H1 (cell line): Measurements from ENCODE around the gene KCTD10. TPM values are rescaled to one million over a fixed set of nuclear protein-coding genes. Genes with fewer than 3 reads are reported as not detected.

ENCODE experiments used
- CTCF ChIA-PET: fragments of 300-600 bp; sonication (Branson Sonifier 250); formaldehyde crosslinking; loops from one replicate; lab custom pipeline; 2021; ENCODE audit not compliant: partially characterized antibody; lab: Charles Lee
- POLR2A ChIA-PET: fragments of 300-600 bp; sonication (Branson Sonifier 250); formaldehyde crosslinking; loops from one replicate; lab custom pipeline; 2021; ENCODE audit warnings: inconsistent platforms; ENCODE audit not compliant: partially characterized antibody; lab: Charles Lee
- DNase-seq, 2 experiments: peaks; one replicate each; pipeline versions ENCODE4 v3.0.0 to v3.0.0-alpha.2; 2010 to 2022; ENCODE audit warnings: low spot score in 2 of 2, low read depth in 1 of 2, mixed read lengths in 1 of 2
- FAIRE-seq: peaks from 2 replicates; lab custom pipeline; 2011; peaks lifted over from hg19 to GRCh38; lab: Jason Lieb, UNC
- H2AFZ ChIP-seq: 2 replicates; pipeline ENCODE4 v1.8.1; 2012; ENCODE audit warnings: low read length, inconsistent platforms
- H2AK5ac ChIP-seq: 2 replicates; pipeline ENCODE4 v1.6.1; 2013; ENCODE audit warnings: low read depth, low read length
- H2BK120ac ChIP-seq: replicated peaks from 2 replicates; pipeline ENCODE3; 2013; ENCODE audit warnings: low read depth, low read length, inconsistent platforms
- H2BK12ac ChIP-seq: 2 replicates; pipeline ENCODE4 v1.6.1; 2013; ENCODE audit warnings: low read depth, low read length
- H2BK15ac ChIP-seq: 2 replicates; pipeline ENCODE4 v1.6.1; 2013; ENCODE audit warnings: low read length
- H2BK20ac ChIP-seq: 2 replicates; pipeline ENCODE4 v1.6.1; 2013; ENCODE audit warnings: low read length
- H2BK5ac ChIP-seq: 2 replicates; pipeline ENCODE4 v1.6.1; 2013; ENCODE audit warnings: low read depth, low read length
- H3K14ac ChIP-seq: 2 replicates; pipeline ENCODE4 v1.6.1; 2013; ENCODE audit warnings: inconsistent platforms; ENCODE audit not compliant: insufficient read length
- H3K18ac ChIP-seq: 2 replicates; pipeline ENCODE4 v1.6.1; 2013; ENCODE audit warnings: low read length; ENCODE audit errors: extremely low read depth
- H3K23ac ChIP-seq: 2 replicates; pipeline ENCODE4 v1.6.1; 2013; ENCODE audit warnings: inconsistent platforms; ENCODE audit not compliant: insufficient read length
- H3K23me2 ChIP-seq: 2 replicates; pipeline ENCODE4 v1.6.1; 2013; ENCODE audit warnings: low read depth, low read length
- H3K27ac ChIP-seq: 2 replicates; pipeline ENCODE4 v1.6.1; 2011; ENCODE audit warnings: low read depth, low read length, inconsistent platforms
- H3K27me3 ChIP-seq, 4 experiments: replicated peaks in 1 of 4; 1 replicate in 1 of 4; 2 replicates in 3 of 4; pipeline versions ENCODE4 v1.6.1 to v1.8.1; 2011 to 2013; ENCODE audit warnings: low read length in 3 of 4, mild to moderate bottlenecking in 3 of 4, inconsistent platforms in 2 of 4, mixed read lengths in 2 of 4, moderate library complexity in 1 of 4; ENCODE audit not compliant: control insufficient read depth in 3 of 4, insufficient read depth in 3 of 4; ENCODE audit errors: extremely low read depth in 1 of 4
- H3K36me3 ChIP-seq, 4 experiments: 2 replicates each; pipeline versions ENCODE4 v1.6.1 to v1.8.1; 2011 to 2013; ENCODE audit warnings: mild to moderate bottlenecking in 4 of 4, low read length in 3 of 4, moderate library complexity in 2 of 4, control low read depth in 1 of 4, inconsistent platforms in 1 of 4; ENCODE audit not compliant: insufficient read depth in 4 of 4, control insufficient read depth in 2 of 4
- H3K4ac ChIP-seq: replicated peaks from 2 replicates; pipeline ENCODE3; 2013; ENCODE audit warnings: low read length, low read depth, mixed read lengths, inconsistent platforms; ENCODE audit not compliant: insufficient read length
- H3K4me1 ChIP-seq, 4 experiments: replicated peaks in 1 of 4; 1 replicate in 1 of 4; 2 replicates in 3 of 4; pipeline versions ENCODE4 v1.6.1 to v1.8.1; 2011 to 2013; ENCODE audit warnings: low read length in 3 of 4, inconsistent platforms in 2 of 4, mixed read lengths in 1 of 4; ENCODE audit not compliant: insufficient read depth in 4 of 4, control insufficient read depth in 3 of 4
- H3K4me2 ChIP-seq, 2 experiments: 2 replicates each; pipeline versions ENCODE4 v1.6.1 to v1.8.1; 2011 to 2013; ENCODE audit warnings: low read depth in 2 of 2, low read length in 2 of 2, control low read depth in 1 of 2, inconsistent platforms in 1 of 2, mild to moderate bottlenecking in 1 of 2; ENCODE audit not compliant: insufficient read depth in 1 of 2
- H3K4me3 ChIP-seq, 4 experiments: fragments of 200-600, 300-600 bp in 1 of 4; sonication (generic), shearing (Covaris generic), sonication (Bioruptor Twin) in 1 of 4; 2 replicates each; pipeline versions ENCODE4 v1.5.1 to v1.8.1; 2011 to 2016; ENCODE audit warnings: low read length in 4 of 4, low read depth in 3 of 4, control low read depth in 2 of 4, inconsistent platforms in 2 of 4, mild to moderate bottlenecking in 2 of 4, mixed read lengths in 1 of 4, moderate library complexity in 1 of 4; ENCODE audit not compliant: insufficient read depth in 2 of 4; ENCODE audit errors: extremely low read depth in 1 of 4
- H3K56ac ChIP-seq: replicated peaks from 2 replicates; pipeline ENCODE3; 2013; ENCODE audit warnings: low read depth, mild to moderate bottlenecking, mixed read lengths, low read length, inconsistent platforms; ENCODE audit not compliant: insufficient read length
- H3K79me1 ChIP-seq: 2 replicates; pipeline ENCODE4 v1.6.1; 2013; ENCODE audit warnings: low read depth, low read length, control low read depth
- H3K79me2 ChIP-seq, 2 experiments: 2 replicates each; pipeline versions ENCODE4 v1.6.1 to v1.8.1; 2012 to 2013; ENCODE audit warnings: low read length in 2 of 2, mild to moderate bottlenecking in 2 of 2, inconsistent platforms in 1 of 2; ENCODE audit not compliant: insufficient read depth in 2 of 2, control insufficient read depth in 1 of 2
- H3K9ac ChIP-seq, 4 experiments: replicated peaks in 1 of 4; 1 replicate in 1 of 4; 2 replicates in 3 of 4; pipeline versions ENCODE4 v1.6.1 to v1.8.1; 2011 to 2013; ENCODE audit warnings: low read depth in 3 of 4, low read length in 3 of 4, control low read depth in 2 of 4, mild to moderate bottlenecking in 2 of 4, moderate library complexity in 2 of 4, inconsistent platforms in 1 of 4; ENCODE audit errors: extremely low read depth in 1 of 4
- H3K9me3 ChIP-seq, 2 experiments: 2 replicates each; pipeline versions ENCODE4 v1.6.1 to v1.8.1; 2012 to 2013; ENCODE audit warnings: mild to moderate bottlenecking in 2 of 2, moderate library complexity in 2 of 2, control low read depth in 1 of 2, inconsistent platforms in 1 of 2, low read depth in 1 of 2, low read length in 1 of 2, mixed read lengths in 1 of 2; ENCODE audit not compliant: insufficient read depth in 2 of 2
- H4K20me1 ChIP-seq, 2 experiments: replicated peaks in 1 of 2; 2 replicates each; pipeline versions ENCODE3 to v1.8.1; 2011 to 2013; ENCODE audit warnings: inconsistent platforms in 2 of 2, low read length in 2 of 2, mild to moderate bottlenecking in 1 of 2; ENCODE audit not compliant: insufficient read depth in 2 of 2, control insufficient read depth in 1 of 2
- H4K5ac ChIP-seq: 2 replicates; pipeline ENCODE4 v1.6.1; 2013; ENCODE audit warnings: low read length, low read depth, mixed read lengths, inconsistent platforms; ENCODE audit not compliant: insufficient read length
- H4K8ac ChIP-seq: 2 replicates; pipeline ENCODE4 v1.8.0; 2013; ENCODE audit warnings: mild to moderate bottlenecking, moderate library complexity, low read length, inconsistent platforms; ENCODE audit not compliant: insufficient read depth; ENCODE audit errors: extremely low read depth
- H4K91ac ChIP-seq: replicated peaks from 2 replicates; pipeline ENCODE3; 2013; ENCODE audit warnings: low read length, mixed read lengths, inconsistent platforms; ENCODE audit not compliant: insufficient read length
- RAD21 ChIP-seq, 2 experiments: IDR thresholded peaks in 1 of 2; conservative IDR thresholded peaks in 1 of 2; 2 replicates each; pipeline ENCODE4 v1.6.1; 2011; ENCODE audit warnings: low read depth in 2 of 2, low read length in 2 of 2, improper control_type of control experiment in 1 of 2, inconsistent platforms in 1 of 2, mild to moderate bottlenecking in 1 of 2, moderate library complexity in 1 of 2
- RFX5 ChIP-seq: IDR thresholded peaks from 2 replicates; pipeline ENCODE4 v1.6.1; 2011; ENCODE audit warnings: low read depth, low read length, improper control_type of control experiment, borderline replicate concordance
- SIN3A ChIP-seq, 2 experiments: IDR thresholded peaks in 1 of 2; conservative IDR thresholded peaks in 1 of 2; 2 replicates each; pipeline ENCODE4 v1.6.1; 2011 to 2012; ENCODE audit warnings: low read length in 2 of 2, improper control_type of control experiment in 1 of 2, low read depth in 1 of 2, mild to moderate bottlenecking in 1 of 2
- SIX5 ChIP-seq: IDR thresholded peaks from 2 replicates; pipeline ENCODE4 v1.6.1; 2011; ENCODE audit warnings: mild to moderate bottlenecking, low read depth, low read length
- SP2 ChIP-seq: IDR thresholded peaks from 2 replicates; pipeline ENCODE4 v1.6.1; 2012; ENCODE audit warnings: mild to moderate bottlenecking, low read length, inconsistent platforms
- TCF12 ChIP-seq: IDR thresholded peaks from 2 replicates; pipeline ENCODE4 v1.6.1; 2011; ENCODE audit warnings: low read depth, mild to moderate bottlenecking, low read length
- WGBS, 2 experiments: shearing (Covaris generic) in 1 of 2; methylation state at CpG; one replicate each; pipeline versions ENCODE4 v1.1.6 to v1.1.7; 2013 to 2015; ENCODE audit warnings: low lambda C conversion rate in 2 of 2, mixed read lengths in 2 of 2, inconsistent platforms in 1 of 2, low coverage in 1 of 2, missing lambda C conversion rate in 1 of 2; ENCODE audit not compliant: insufficient replicate concordance in 2 of 2, insufficient coverage in 1 of 2, insufficient read length in 1 of 2; ENCODE audit errors: extremely low coverage in 1 of 2, missing lambda C conversion rate in 1 of 2; 5-methylcytosine and 5-hydroxymethylcytosine counted together
- polyA plus RNA-seq, 7 experiments: library from polyadenylated mRNA; depleted of rRNA in 3 of 7; stranded (reverse) in 5 of 7; unstranded in 2 of 7; fragments of >200 nt in 5 of 7; fragments of 200-250 nt in 2 of 7; gene quantifications; 1 replicate in 5 of 7; 2 replicates in 1 of 7; 4 replicates in 1 of 7; pipeline versions ENCODE4 v1.2.1 to v1.2.3, GENCODE V29; 2011 to 2013; ENCODE audit warnings: missing spikeins in 2 of 7, mixed read lengths in 2 of 7
- total RNA-seq: library from RNA; stranded (reverse); fragmentation: NEBNext Ultra II Directional; extraction: Animal tissue kit (Norgen Biotek cat#: 25700); gene quantifications from 2 replicates; pipeline ENCODE4 v1.2.1, GENCODE V29; 2021
- TF ChIP-seq, protein P1 (sequence below), 3 experiments: IDR thresholded peaks; 1 replicate in 2 of 3; 2 replicates in 1 of 3; pipeline versions ENCODE4 v1.5.1 to v1.6.1; 2011; ENCODE audit warnings: low read length in 3 of 3, mild to moderate bottlenecking in 3 of 3, inconsistent platforms in 2 of 3, low read depth in 1 of 3, moderate library complexity in 1 of 3; ENCODE audit not compliant: insufficient read depth in 1 of 3; ENCODE audit errors: control extremely low read depth in 1 of 3

The KCTD10 gene
- total and polyA plus RNA-seq, 2 of the 8 experiments (the other 6 are each of a cell fraction or from before 2014, with no cell fraction given) = 45.3 to 52.4 TPM

DNA sequence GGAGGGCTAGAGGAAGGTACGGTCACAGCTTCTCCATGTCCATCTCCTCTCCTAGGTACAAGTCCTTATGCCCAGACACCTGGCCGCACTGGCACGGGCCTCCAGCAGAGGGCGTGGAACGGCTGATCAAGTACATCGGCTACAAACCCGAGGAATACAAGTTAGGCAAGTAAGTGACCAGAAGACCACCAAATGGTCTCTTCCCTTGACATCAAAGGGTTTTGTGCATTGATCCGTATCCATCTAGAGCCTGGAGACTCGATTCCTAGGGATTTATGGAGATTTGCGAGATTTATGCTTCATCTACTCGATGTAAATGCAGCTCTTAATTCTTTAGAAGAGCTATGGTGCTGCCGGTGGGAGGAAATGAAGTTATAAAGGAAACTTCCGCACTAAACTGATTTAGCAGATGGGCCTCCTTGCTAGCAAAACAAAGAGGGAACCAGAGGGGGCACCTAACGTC is 44.2 kb downstream of the KCTD10 start:
- no peak for TF ChIP-seq SP2
- no peak for TF ChIP-seq RFX5
- no peak for TF ChIP-seq SIN3A (conservative IDR thresholded peaks at IDR 0.05 in 1 of 2, IDR thresholded peaks at IDR 0.05 in 1 of 2; ENCODE audit: low read depth in 1 of 2, low read length in 2 of 2)
- TF ChIP-seq TCF12 = peak; percentile 66; the same call in 1 of the 2 replicates
- no peak for TF ChIP-seq SIX5
- TF ChIP-seq, protein P1, sequence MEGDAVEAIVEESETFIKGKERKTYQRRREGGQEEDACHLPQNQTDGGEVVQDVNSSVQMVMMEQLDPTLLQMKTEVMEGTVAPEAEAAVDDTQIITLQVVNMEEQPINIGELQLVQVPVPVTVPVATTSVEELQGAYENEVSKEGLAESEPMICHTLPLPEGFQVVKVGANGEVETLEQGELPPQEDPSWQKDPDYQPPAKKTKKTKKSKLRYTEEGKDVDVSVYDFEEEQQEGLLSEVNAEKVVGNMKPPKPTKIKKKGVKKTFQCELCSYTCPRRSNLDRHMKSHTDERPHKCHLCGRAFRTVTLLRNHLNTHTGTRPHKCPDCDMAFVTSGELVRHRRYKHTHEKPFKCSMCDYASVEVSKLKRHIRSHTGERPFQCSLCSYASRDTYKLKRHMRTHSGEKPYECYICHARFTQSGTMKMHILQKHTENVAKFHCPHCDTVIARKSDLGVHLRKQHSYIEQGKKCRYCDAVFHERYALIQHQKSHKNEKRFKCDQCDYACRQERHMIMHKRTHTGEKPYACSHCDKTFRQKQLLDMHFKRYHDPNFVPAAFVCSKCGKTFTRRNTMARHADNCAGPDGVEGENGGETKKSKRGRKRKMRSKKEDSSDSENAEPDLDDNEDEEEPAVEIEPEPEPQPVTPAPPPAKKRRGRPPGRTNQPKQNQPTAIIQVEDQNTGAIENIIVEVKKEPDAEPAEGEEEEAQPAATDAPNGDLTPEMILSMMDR (IDR thresholded peaks at IDR 0.05; ENCODE audit: control extremely low read depth in 1 of 3, insufficient read depth in 1 of 3, low read depth in 1 of 3, low read length in 3 of 3) = peak; percentile 86 to 98 (median 97)
- peak; percentile 65 to 73 for TF ChIP-seq RAD21 (IDR thresholded peaks at IDR 0.05 in 1 of 2, conservative IDR thresholded peaks at IDR 0.05 in 1 of 2; ENCODE audit: low read depth in 2 of 2, low read length in 2 of 2)
- TF ChIP-seq, all 59 proteins: peak for 3
- H2AK5ac ChIP-seq = no peak overlapping the region
- no peak overlapping the region for H3K27ac ChIP-seq
- no peak overlapping the region for H3K14ac ChIP-seq
- no peaks in the 10 kb centered on the region for H3K36me3 ChIP-seq
- H3K23ac ChIP-seq = no peak overlapping the region
- WGBS, 2 experiments = 57% methylated on average over 14 of the region's 14 CpGs; no CpG with 5 or more reads in 1 of the 2 experiments
- no peak overlapping the region for H3K9ac ChIP-seq
- no peaks in the 10 kb centered on the region for H3K9me3 ChIP-seq
- H3K18ac ChIP-seq = no peak overlapping the region
- H2BK15ac ChIP-seq = 0 out of 2 replicates have a peak overlapping the region, but pooled peaks have one; percentile 5
- no peak overlapping the region for H2BK120ac ChIP-seq
- no peak overlapping the region for H4K91ac ChIP-seq
- no peak overlapping the region for H3K4me2 ChIP-seq
- ChIA-PET CTCF (interaction anchor here (0.6 to 12.4 kb wide), 33 partner anchors 11 to 362 kb away, joined by 3 to 245 read pairs (median 4); partner anchors contain the start of genes KCTD10 and UBE3B), POLR2A (interaction anchor here (1.5 kb wide), 1 partner anchor 11 kb away, joined by 9 read pairs; no protein-coding TSS in a partner anchor)
- H3K4ac ChIP-seq = no peak overlapping the region
- H2BK20ac ChIP-seq = no peak overlapping the region
- no peaks in the 10 kb centered on the region for H4K20me1 ChIP-seq
- DNase-seq (peak; percentile 70 to 96), FAIRE-seq (peak; percentile 60)
- H3K79me2 ChIP-seq = no peaks in the 10 kb centered on the region
- H4K5ac ChIP-seq = no peak overlapping the region
- no peaks in the 10 kb centered on the region for H3K79me1 ChIP-seq
- no peak overlapping the region; the same call in 1 of the 2 replicates for H2AFZ ChIP-seq
- no peaks in the 10 kb centered on the region for H3K23me2 ChIP-seq
- H2BK5ac ChIP-seq = no peak overlapping the region
- no peak overlapping the region for H2BK12ac ChIP-seq
- H3K27me3 ChIP-seq = no peaks in the 10 kb centered on the region
- no peak overlapping the region for H3K4me3 ChIP-seq
- no peak overlapping the region for H3K56ac ChIP-seq
- H4K8ac ChIP-seq = no peak overlapping the region
- peaks cover 9 to 16% (median 11%) of the 10 kb centered on the region in 4 experiments for H3K4me1 ChIP-seq
